HepG2 (cell line): Measurements from ENCODE around the gene ALOX12. TPM values are rescaled to one million over a fixed set of nuclear protein-coding genes. Genes with fewer than 3 reads are reported as not detected.

Experiments
- AHDC1 ChIP-seq: sonication (generic); formaldehyde crosslinking; IDR thresholded peaks from 2 replicates; pipeline ENCODE4 v1.5.1; 2020; ENCODE audit warnings: mild to moderate bottlenecking, missing genetic modification reagents, borderline replicate concordance
- AKAP8 ChIP-seq: sonication (generic); formaldehyde crosslinking; IDR thresholded peaks from 2 replicates; pipeline ENCODE4 v1.5.1; 2020; ENCODE audit warnings: mild to moderate bottlenecking, missing genetic modification reagents
- BHLHE40 ChIP-seq: IDR thresholded peaks from 2 replicates; pipeline ENCODE4 v1.6.1; 2011; ENCODE audit warnings: low read length, improper control_type of control experiment
- CENPT ChIP-seq: sonication (generic); formaldehyde crosslinking; IDR thresholded peaks from 2 replicates; pipeline ENCODE4 v1.8.0; 2022; ENCODE audit warnings: low read depth, mild to moderate bottlenecking, moderate library complexity, missing genetic modification reagents
- HNF1B ChIP-seq: sonication (generic); formaldehyde crosslinking; IDR thresholded peaks from 2 replicates; pipeline ENCODE4 v1.5.1; 2020; ENCODE audit warnings: mild to moderate bottlenecking, moderate library complexity, missing genetic modification reagents
- HNRNPH1 ChIP-seq: fragments of 200-400 bp; formaldehyde crosslinking; optimal IDR thresholded peaks from 2 replicates; pipeline ENCODE3; 2017; ENCODE audit warnings: mild to moderate bottlenecking, low read depth, low read length
- ISX ChIP-seq: sonication (generic); formaldehyde crosslinking; conservative IDR thresholded peaks from 2 replicates; pipeline ENCODE4 v1.5.0; 2020; ENCODE audit warnings: missing genetic modification reagents
- JUNB ChIP-seq: sonication (generic); formaldehyde crosslinking; IDR thresholded peaks from 2 replicates; pipeline ENCODE4 v1.8.0; 2022; ENCODE audit warnings: missing genetic modification reagents, mild to moderate bottlenecking, borderline replicate concordance
- KMT2A ChIP-seq: sonication (generic); formaldehyde crosslinking; IDR thresholded peaks from 2 replicates; pipeline ENCODE4 v1.4.0; 2020; ENCODE audit warnings: missing genetic modification reagents
- MAFK ChIP-seq, 2 experiments: IDR thresholded peaks in 1 of 2; conservative IDR thresholded peaks in 1 of 2; 2 replicates each; pipeline ENCODE4 v1.6.1; 2011; ENCODE audit warnings: improper control_type of control experiment in 2 of 2, low read length in 2 of 2
- MTF1 ChIP-seq: sonication (generic); formaldehyde crosslinking; IDR thresholded peaks from 2 replicates; pipeline ENCODE4 v1.5.0; 2020; ENCODE audit warnings: missing genetic modification reagents
- NBN ChIP-seq: fragments of 450-650 bp; conservative IDR thresholded peaks from 2 replicates; pipeline ENCODE4 v1.6.1; 2017
- NFYB ChIP-seq: sonication (generic); formaldehyde crosslinking; IDR thresholded peaks from 2 replicates; pipeline ENCODE4 v1.4.0; 2020; ENCODE audit warnings: missing genetic modification reagents
- SIX1 ChIP-seq: sonication (generic); formaldehyde crosslinking; IDR thresholded peaks from 2 replicates; pipeline ENCODE4 v1.4.0; 2020; ENCODE audit warnings: missing genetic modification reagents, borderline replicate concordance
- TMF1 ChIP-seq: sonication (generic); formaldehyde crosslinking; IDR thresholded peaks from 2 replicates; pipeline ENCODE4 v1.8.1; 2022; ENCODE audit warnings: low read depth, missing genetic modification reagents
- TOPORS ChIP-seq: sonication (generic); formaldehyde crosslinking; IDR thresholded peaks from 2 replicates; pipeline ENCODE4 v1.8.0; 2023; ENCODE audit warnings: mild to moderate bottlenecking, missing genetic modification reagents
- ZKSCAN5 ChIP-seq: sonication (generic); formaldehyde crosslinking; IDR thresholded peaks from 2 replicates; pipeline ENCODE4 v1.5.1; 2020; ENCODE audit warnings: mild to moderate bottlenecking, missing genetic modification reagents
- ZNF430 ChIP-seq: sonication (generic); formaldehyde crosslinking; IDR thresholded peaks from 2 replicates; pipeline ENCODE4 v1.9.0; 2021; ENCODE audit warnings: mild to moderate bottlenecking, missing genetic modification reagents
- ZNF660 ChIP-seq: sonication (generic); formaldehyde crosslinking; IDR thresholded peaks from 2 replicates; pipeline ENCODE4 v1.5.1; 2020; ENCODE audit warnings: mild to moderate bottlenecking, low read depth, missing genetic modification reagents, borderline replicate concordance
- ZNF713 ChIP-seq: sonication (generic); formaldehyde crosslinking; IDR thresholded peaks from 2 replicates; pipeline ENCODE4 v1.4.0; 2020; ENCODE audit warnings: mild to moderate bottlenecking, missing genetic modification reagents
- polyA plus RNA-seq, 8 experiments: library from polyadenylated mRNA; depleted of rRNA in 3 of 8; stranded (reverse) in 7 of 8; unstranded in 1 of 8; fragments of >200 nt; fragmentation: Illumina TruSeq in 4 of 8; extraction: Trizol in 4 of 8; gene quantifications; 2 replicates each; pipeline versions ENCODE4 v1.2.1 to v1.2.3, GENCODE V29; 2011 to 2016; ENCODE audit warnings: low read depth in 4 of 8, missing spikeins in 1 of 8, mixed read lengths in 1 of 8; ENCODE audit not compliant: insufficient read depth in 1 of 8
- total RNA-seq, 5 experiments: library from RNA; depleted of rRNA; stranded (reverse); fragments of >200 nt; fragmentation: Illumina TruSeq; extraction: Trizol; gene quantifications; 2 replicates each; pipeline ENCODE4 v1.2.3, GENCODE V29; 2016; ENCODE audit warnings: low read depth in 1 of 5

Gene ALOX12
- total and polyA plus RNA-seq, 2 of the 13 experiments (the other 11 are each of a cell fraction or from before 2014, with no cell fraction given) = not detected

GRCh38 chr17:7014995-7015958 is 19.4 kb downstream of the ALOX12 start (continued):
- TF ChIP-seq HNF1B (peak; percentile 38; the same call in 1 of the 2 replicates), AHDC1 (CRISPR knock-in tag) (no peak), MTF1 (CRISPR knock-in tag) (no peak), NBN (no peak), JUNB (no peak), ZNF430 (CRISPR knock-in tag) (no peak), HNRNPH1 (no peak), ISX (CRISPR knock-in tag) (no peak), MAFK (conservative IDR thresholded peaks at IDR 0.05 in 1 of 2, IDR thresholded peaks at IDR 0.05 in 1 of 2; ENCODE audit: low read length in 2 of 2) (no peak), KMT2A (CRISPR knock-in tag) (no peak), ZNF713 (CRISPR knock-in tag) (no peak), SIX1 (CRISPR knock-in tag) (no peak), ZKSCAN5 (CRISPR knock-in tag) (no peak), ZNF660 (no peak), BHLHE40 (no peak), AKAP8 (CRISPR knock-in tag) (no peak), CENPT (0 out of 2 replicates have a peak, but pooled peaks have one; percentile 8), NFYB (CRISPR knock-in tag) (no peak), TOPORS (CRISPR knock-in tag) (no peak), TMF1 (no peak)
- TF ChIP-seq, all 625 proteins: peak for 26
